MCF 10A (cell line): ENCODE data around the gene NXPE4. TPM values are rescaled to one million over a fixed set of nuclear protein-coding genes. Genes with fewer than 3 reads are reported as not detected.
A peak's percentile ranks its signal among the peaks of the same experiment; 100 is the strongest.
"Not testable (repeated sequence)": the region's sequence is repeated elsewhere in the genome, so short reads cannot be mapped to it uniquely, and the experiment has no call there.

Experiments
- Bru-seq: library from RNA; stranded (reverse); fragments of 400-500 nt; gene quantifications from one replicate; lab custom pipeline; 2021; lab: Mats Ljungman, UMichigan
- BruChase-seq, 2 experiments: library from RNA; stranded (reverse); fragments of 400-500 nt; gene quantifications; one replicate each; lab custom pipeline; 2021; lab: Mats Ljungman, UMichigan
- BruUV-seq: library from RNA; stranded (reverse); fragments of 400-500 nt; replicated peaks from 2 replicates; lab custom pipeline; 2021; lab: Mats Ljungman, UMichigan
- CTCF ChIA-PET: fragments of 300-600 bp; sonication (Branson Sonifier 250); formaldehyde crosslinking; extraction: SDS; loops from one replicate; lab custom pipeline; 2021; ENCODE audit warnings: antibody characterized with exemption, inconsistent platforms; lab: Yijun Ruan, JAX
- POLR2A ChIA-PET: fragments of 300-600, 350-650 bp; sonication (Branson Sonifier 250); formaldehyde crosslinking; extraction: SDS; loops from one replicate; lab custom pipeline; 2020; ENCODE audit warnings: antibody characterized with exemption, inconsistent platforms; lab: Yijun Ruan, JAX
- DNase-seq: peaks from one replicate; pipeline ENCODE4 v3.0.0-alpha.2; 2018; ENCODE audit not compliant: unreplicated experiment
- H3K27ac Mint-ChIP-seq: one replicate; pipeline ENCODE4 v1.8.0; 2022; ENCODE audit warnings: mild to moderate bottlenecking, low read depth, mixed read lengths; ENCODE audit not compliant: unreplicated experiment
- H3K27me3 Mint-ChIP-seq: one replicate; pipeline ENCODE4 v1.8.0; 2022; ENCODE audit warnings: mixed read lengths; ENCODE audit not compliant: insufficient read depth, unreplicated experiment
- H3K36me3 Mint-ChIP-seq: one replicate; pipeline ENCODE4 v1.8.0; 2022; ENCODE audit warnings: mild to moderate bottlenecking, moderate library complexity, mixed read lengths; ENCODE audit not compliant: insufficient read depth, unreplicated experiment
- H3K4me1 Mint-ChIP-seq: one replicate; pipeline ENCODE4 v1.8.0; 2022; ENCODE audit warnings: mixed read lengths; ENCODE audit not compliant: insufficient read depth, unreplicated experiment
- H3K4me3 Mint-ChIP-seq: one replicate; pipeline ENCODE4 v1.8.0; 2022; ENCODE audit warnings: mild to moderate bottlenecking, moderate library complexity, mixed read lengths; ENCODE audit not compliant: unreplicated experiment
- H3K9me3 Mint-ChIP-seq: one replicate; pipeline ENCODE4 v1.8.0; 2022; ENCODE audit warnings: mixed read lengths; ENCODE audit not compliant: unreplicated experiment
- intact Hi-C: fragments of 100-400 bp; cut with micrococcal nuclease; formaldehyde crosslinking; loops from 2 replicates; pipeline ENCODE4 v1.14.1; 2022
- long read RNA-seq: library from polyadenylated mRNA; stranded (forward); transcript quantifications from one replicate; pipeline ENCODE4 v2.0.0, GENCODE V29; 2022
- total RNA-seq: library from RNA; stranded (reverse); gene quantifications from 2 replicates; pipeline ENCODE4 v1.2.3, GENCODE V29; 2022
- TF ChIP-seq, protein P1 (sequence below): fragments of 200-600 bp; IDR thresholded peaks from one replicate; pipeline ENCODE4 v1.8.0; 2022; ENCODE audit warnings: antibody characterized with exemption, mild to moderate bottlenecking; ENCODE audit not compliant: unreplicated experiment

Gene NXPE4
- total RNA-seq: not detected in 2 replicates
- not detected for Bru-seq, nascent RNA
- not detected for BruChase-seq, experiment 1, labeled RNA remaining after a 6-hour chase
- percentile 4 among the genes with signal in this experiment for BruChase-seq, experiment 2, labeled RNA remaining after a 2-hour chase
- long read RNA-seq: 0 reads

DNA sequence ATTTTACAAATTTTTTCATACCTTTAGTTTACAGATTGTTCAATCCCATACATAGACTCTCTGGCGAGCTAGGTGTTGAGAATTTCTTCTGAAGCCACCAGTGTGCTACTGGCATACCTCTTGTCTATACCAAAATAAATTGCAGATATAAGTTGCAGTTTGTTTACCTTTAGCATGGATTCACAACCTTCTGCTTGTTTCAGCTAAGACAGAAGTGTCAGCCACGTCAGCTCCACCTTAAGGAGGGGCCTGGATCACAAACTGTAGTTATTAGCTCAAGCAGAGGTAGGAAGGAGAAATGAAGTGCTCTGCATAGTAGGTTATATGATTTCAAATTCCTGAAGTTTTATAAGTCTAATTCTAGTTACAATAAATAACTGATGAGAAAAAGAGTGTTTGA, at the start of gene NXPE4:
NXPE4 (minus strand) TSS at position 216 of the 400 bp plus-strand sequence. CDS start 1,027 bp downstream, outside the sequence.
- no peaks in the 10 kb centered on the region for H3K4me1 Mint-ChIP-seq
- H3K27me3 Mint-ChIP-seq: peaks cover 19% of the 10 kb centered on the region
- POLR2A ChIA-PET: no interaction called here
- no peaks in the 10 kb centered on the region for H3K36me3 Mint-ChIP-seq
- CTCF ChIA-PET: interaction anchor here (0.7 kb wide), 1 partner anchor 165 kb away, joined by 3 read pairs; no protein-coding TSS in a partner anchor
- no peak within 1 kb of the TSS for H3K27ac Mint-ChIP-seq
- intact Hi-C loops: no loop called here
- TF ChIP-seq, protein P1, sequence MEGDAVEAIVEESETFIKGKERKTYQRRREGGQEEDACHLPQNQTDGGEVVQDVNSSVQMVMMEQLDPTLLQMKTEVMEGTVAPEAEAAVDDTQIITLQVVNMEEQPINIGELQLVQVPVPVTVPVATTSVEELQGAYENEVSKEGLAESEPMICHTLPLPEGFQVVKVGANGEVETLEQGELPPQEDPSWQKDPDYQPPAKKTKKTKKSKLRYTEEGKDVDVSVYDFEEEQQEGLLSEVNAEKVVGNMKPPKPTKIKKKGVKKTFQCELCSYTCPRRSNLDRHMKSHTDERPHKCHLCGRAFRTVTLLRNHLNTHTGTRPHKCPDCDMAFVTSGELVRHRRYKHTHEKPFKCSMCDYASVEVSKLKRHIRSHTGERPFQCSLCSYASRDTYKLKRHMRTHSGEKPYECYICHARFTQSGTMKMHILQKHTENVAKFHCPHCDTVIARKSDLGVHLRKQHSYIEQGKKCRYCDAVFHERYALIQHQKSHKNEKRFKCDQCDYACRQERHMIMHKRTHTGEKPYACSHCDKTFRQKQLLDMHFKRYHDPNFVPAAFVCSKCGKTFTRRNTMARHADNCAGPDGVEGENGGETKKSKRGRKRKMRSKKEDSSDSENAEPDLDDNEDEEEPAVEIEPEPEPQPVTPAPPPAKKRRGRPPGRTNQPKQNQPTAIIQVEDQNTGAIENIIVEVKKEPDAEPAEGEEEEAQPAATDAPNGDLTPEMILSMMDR: no peak
- BruUV-seq: no TSS peak
- no peaks in the 10 kb centered on the region for H3K9me3 Mint-ChIP-seq
- DNase-seq: no peak
- no peak within 1 kb of the TSS for H3K4me3 Mint-ChIP-seq

DNA sequence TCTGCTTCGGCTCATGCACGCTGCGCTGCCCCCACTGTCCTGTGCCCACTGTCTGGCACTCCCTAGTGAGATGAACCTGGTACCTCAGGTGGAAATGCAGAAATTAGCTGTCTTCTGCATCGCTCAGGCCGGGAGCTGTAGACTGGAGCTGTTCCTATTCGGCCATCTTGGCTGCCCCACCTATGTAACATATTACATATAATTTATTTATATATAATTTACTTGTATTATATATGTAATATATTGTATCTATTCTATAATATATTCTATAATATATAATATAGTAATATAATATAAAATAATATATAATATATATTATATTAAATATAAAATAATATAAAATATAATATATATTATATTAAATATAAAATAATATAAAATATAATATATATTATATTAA, 43.9 kb upstream of the NXPE4 start:
- H3K27ac Mint-ChIP-seq: not testable (repeated sequence)

DNA sequence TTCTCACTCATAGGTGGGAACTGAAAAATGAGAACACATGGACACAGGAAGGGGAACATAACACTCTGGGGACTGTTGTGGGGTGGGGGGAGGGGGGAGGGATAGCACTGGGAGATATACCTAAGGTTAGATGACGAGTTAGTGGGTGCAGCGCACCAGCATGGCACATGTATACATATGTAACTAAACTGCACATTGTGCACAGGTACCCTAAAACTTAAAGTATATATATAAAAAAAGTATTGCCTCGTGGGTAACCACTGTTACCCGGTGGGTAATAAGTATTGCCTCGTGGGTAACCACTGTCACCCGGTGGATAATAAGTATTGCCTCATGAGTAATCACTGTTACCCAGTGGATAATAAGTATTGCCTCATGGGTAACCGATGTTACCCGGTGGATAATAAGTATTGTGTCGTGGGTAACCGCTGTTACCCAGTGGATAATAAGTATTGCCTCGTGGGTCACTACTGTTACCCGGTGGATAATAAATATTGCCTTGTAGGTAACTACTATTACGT, 35.9 kb upstream of the NXPE4 start:
- intact Hi-C loops: not testable (repeated sequence)

More for the DNA sequence above, 43.9 kb upstream of the NXPE4 start:
- BruUV-seq, POLR2A ChIA-PET, CTCF ChIA-PET, H3K9me3 Mint-ChIP-seq, DNase-seq, intact Hi-C loops, H3K36me3 Mint-ChIP-seq, H3K4me3 Mint-ChIP-seq, H3K4me1 Mint-ChIP-seq: not testable (repeated sequence)
- peaks cover 17% of the 10 kb centered on the region for H3K27me3 Mint-ChIP-seq

DNA sequence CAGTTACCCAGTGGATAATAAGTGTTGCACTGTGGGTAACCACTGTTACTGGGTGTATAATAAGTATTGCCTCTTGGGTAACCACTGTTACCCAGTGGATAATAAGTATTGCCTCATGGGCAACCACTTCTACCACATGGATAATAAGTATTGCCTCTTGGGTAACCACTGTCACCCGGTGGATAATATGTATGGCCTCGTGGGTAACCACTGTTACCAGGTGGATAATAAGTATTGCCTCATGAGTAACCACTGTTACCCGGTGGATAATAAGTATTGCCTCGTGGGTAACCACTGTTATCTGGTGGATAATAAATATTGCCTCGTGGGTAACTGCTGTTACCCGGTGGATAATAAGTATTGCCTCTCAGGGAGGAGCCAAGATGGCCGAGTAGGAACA, 29.7 kb upstream of the NXPE4 start:
- no peaks in the 10 kb centered on the region for H3K9me3 Mint-ChIP-seq
- H3K4me1 Mint-ChIP-seq: no peaks in the 10 kb centered on the region
- intact Hi-C loops: no loop called here
- H3K27me3 Mint-ChIP-seq: no peaks in the 10 kb centered on the region
- TF ChIP-seq, protein P1: no peak
- POLR2A ChIA-PET: no interaction called here
- no peaks in the 10 kb centered on the region for H3K36me3 Mint-ChIP-seq
- CTCF ChIA-PET: no interaction called here
- BruUV-seq: no TSS peak
- no peak overlapping the region for H3K4me3 Mint-ChIP-seq
- H3K27ac Mint-ChIP-seq: no peak overlapping the region
- no peak for DNase-seq

More for the DNA sequence above, 35.9 kb upstream of the NXPE4 start:
- POLR2A ChIA-PET, BruUV-seq, DNase-seq, H3K4me1 Mint-ChIP-seq, H3K36me3 Mint-ChIP-seq, H3K9me3 Mint-ChIP-seq, CTCF ChIA-PET, H3K27ac Mint-ChIP-seq, H3K4me3 Mint-ChIP-seq, H3K27me3 Mint-ChIP-seq: not testable (repeated sequence)

DNA sequence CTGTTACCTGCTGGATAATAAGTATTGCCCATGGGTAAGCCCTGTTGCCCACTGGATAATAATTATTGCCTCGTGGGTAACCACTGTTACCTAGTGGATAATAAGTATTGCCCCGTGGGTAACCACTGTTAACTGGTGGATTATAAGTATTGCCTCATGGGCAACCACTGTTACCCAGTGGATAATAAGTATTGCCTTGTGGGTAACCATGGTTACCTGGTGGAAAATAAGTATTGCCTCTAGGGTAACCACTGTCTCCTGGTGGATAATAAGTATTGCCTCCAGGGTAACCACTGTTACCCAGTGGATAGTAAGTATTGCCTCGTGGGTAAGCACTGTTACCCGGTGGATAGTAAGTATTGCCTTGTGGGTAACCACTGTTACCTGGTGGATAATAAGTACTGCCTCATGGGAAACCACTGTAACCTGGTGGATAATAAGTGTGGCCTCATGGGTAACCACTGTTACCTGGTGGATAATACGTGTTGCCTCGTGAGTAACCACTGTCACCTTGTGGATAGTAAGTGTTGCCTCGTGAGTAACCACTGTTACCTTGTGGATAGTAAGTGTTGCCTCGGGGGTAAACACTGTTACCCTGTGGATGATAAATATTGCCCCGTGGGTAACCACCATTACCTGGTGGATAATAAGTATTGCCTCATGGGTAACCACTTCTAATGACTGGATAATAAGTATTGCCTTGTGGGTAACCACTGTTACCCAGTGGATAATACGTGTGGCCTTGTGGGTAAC, 29.0 kb upstream of the NXPE4 start:
- TF ChIP-seq, protein P1: no peak
- POLR2A ChIA-PET: no interaction called here
- no TSS peak for BruUV-seq
- Mint-ChIP-seq H3K4me3 (no peak overlapping the region), H3K36me3 (no peaks in the 10 kb centered on the region), H3K27me3 (no peaks in the 10 kb centered on the region), H3K9me3 (no peaks in the 10 kb centered on the region), H3K4me1 (no peaks in the 10 kb centered on the region), H3K27ac (no peak overlapping the region)
- intact Hi-C loops: no loop called here
- CTCF ChIA-PET: no interaction called here
- DNase-seq: no peak
